OCI-LY7 (cell line): ENCODE data around the gene MGST2. TPM values are rescaled to one million over a fixed set of nuclear protein-coding genes. Genes with fewer than 3 reads are reported as not detected.

Experiments used
- BruUV-seq: library from RNA; stranded (reverse); fragments of 400-500 nt; replicated peaks from 2 replicates; lab custom pipeline; 2021; lab: Mats Ljungman, UMichigan
- CTCF ChIA-PET: fragments of 300-600 bp; sonication (Branson Sonifier 250); formaldehyde crosslinking; loops from one replicate; lab custom pipeline; 2022; ENCODE audit warnings: antibody characterized with exemption; ENCODE audit not compliant: unreplicated experiment; lab: Charles Lee
- POLR2A ChIA-PET: fragments of 300-600 bp; sonication (Branson Sonifier 250); formaldehyde crosslinking; loops from one replicate; lab custom pipeline; 2022; ENCODE audit warnings: antibody characterized with exemption; lab: Charles Lee
- DNase-seq: peaks from one replicate; pipeline ENCODE4 v3.0.0-alpha.2; 2015; ENCODE audit warnings: low spot score
- H2AFZ ChIP-seq: fragments of 200-600 bp; sonication (generic), shearing (Covaris generic); 2 replicates; pipeline ENCODE4 v1.6.1; 2014; ENCODE audit warnings: mild to moderate bottlenecking, antibody characterized with exemption, low read length, moderate library complexity
- H3K27ac ChIP-seq: fragments of 200-600 bp; sonication (generic); 2 replicates; pipeline ENCODE4 v1.5.1; 2014; ENCODE audit warnings: mixed run types, low read depth, mild to moderate bottlenecking, moderate library complexity, low read length, inconsistent platforms; ENCODE audit not compliant: poor library complexity, severe bottlenecking
- H3K36me3 ChIP-seq: fragments of 200-600 bp; sonication (generic); 2 replicates; pipeline ENCODE4 v1.6.1; 2014; ENCODE audit warnings: mild to moderate bottlenecking, antibody characterized with exemption, low read length, moderate library complexity, mixed read lengths; ENCODE audit not compliant: insufficient read depth
- H3K4me1 ChIP-seq: fragments of 200-600 bp; sonication (generic); 2 replicates; pipeline ENCODE4 v1.5.1; 2014; ENCODE audit warnings: mild to moderate bottlenecking, low read length; ENCODE audit not compliant: insufficient read depth, poor library complexity, severe bottlenecking
- H3K4me2 ChIP-seq: fragments of 200-600 bp; sonication (generic); 2 replicates; pipeline ENCODE4 v1.6.1; 2014; ENCODE audit warnings: mild to moderate bottlenecking, low read length
- H3K4me3 ChIP-seq: fragments of 200-600 bp; sonication (generic); 2 replicates; pipeline ENCODE4 v1.5.1; 2014; ENCODE audit warnings: mild to moderate bottlenecking, low read depth, low read length; ENCODE audit not compliant: poor library complexity, severe bottlenecking
- H3K79me2 ChIP-seq: fragments of 200-600 bp; sonication (generic); 2 replicates; pipeline ENCODE4 v1.6.1; 2016; ENCODE audit warnings: low read depth, mild to moderate bottlenecking, low read length, moderate library complexity, mixed read lengths; ENCODE audit not compliant: insufficient read depth
- H3K9me2 ChIP-seq: fragments of 200-600 bp; sonication (generic); 2 replicates; pipeline ENCODE4 v1.6.1; 2016; ENCODE audit warnings: mild to moderate bottlenecking, low read length, mixed read lengths; ENCODE audit not compliant: insufficient read depth
- H3K9me3 ChIP-seq: fragments of 200-600 bp; sonication (generic); 2 replicates; pipeline ENCODE4 v1.6.1; 2014; ENCODE audit warnings: mild to moderate bottlenecking, mixed run types, low read length, mixed read lengths
- H4K20me1 ChIP-seq: fragments of 200-600 bp; sonication (generic); 2 replicates; pipeline ENCODE4 v1.6.1; 2014; ENCODE audit warnings: mild to moderate bottlenecking, antibody characterized with exemption, low read length, moderate library complexity, mixed read lengths; ENCODE audit not compliant: insufficient read depth
- CTCF ChIP-seq: fragments of 200-600 bp; sonication (generic); conservative IDR thresholded peaks from 2 replicates; pipeline ENCODE4 v1.5.1; 2014; ENCODE audit warnings: mild to moderate bottlenecking, antibody characterized with exemption, low read length, moderate library complexity, mixed read lengths
- EZH2phosphoT487 ChIP-seq: fragments of 200-600 bp; sonication (generic); IDR thresholded peaks from 2 replicates; pipeline ENCODE4 v1.6.1; 2018; ENCODE audit warnings: low read depth, borderline replicate concordance, mild to moderate bottlenecking, mixed run types, antibody characterized with exemption, low read length, moderate library complexity, mixed read lengths
- intact Hi-C: fragments of 100-400 bp; cut with micrococcal nuclease; formaldehyde crosslinking; loops from one replicate; pipeline ENCODE4 v1.10.0; 2022; ENCODE audit not compliant: unreplicated experiment
- total RNA-seq, 2 experiments: library from RNA; depleted of rRNA in 1 of 2; stranded (reverse); fragments of >200 nt in 1 of 2; shearing (Covaris generic) in 1 of 2; gene quantifications; 2 replicates each; pipeline ENCODE4 v1.2.3, GENCODE V29; 2014 to 2022

MGST2 gene
- total RNA-seq, 2 experiments from 2014 or later, result 4.7 to 11.7 TPM

DNA sequence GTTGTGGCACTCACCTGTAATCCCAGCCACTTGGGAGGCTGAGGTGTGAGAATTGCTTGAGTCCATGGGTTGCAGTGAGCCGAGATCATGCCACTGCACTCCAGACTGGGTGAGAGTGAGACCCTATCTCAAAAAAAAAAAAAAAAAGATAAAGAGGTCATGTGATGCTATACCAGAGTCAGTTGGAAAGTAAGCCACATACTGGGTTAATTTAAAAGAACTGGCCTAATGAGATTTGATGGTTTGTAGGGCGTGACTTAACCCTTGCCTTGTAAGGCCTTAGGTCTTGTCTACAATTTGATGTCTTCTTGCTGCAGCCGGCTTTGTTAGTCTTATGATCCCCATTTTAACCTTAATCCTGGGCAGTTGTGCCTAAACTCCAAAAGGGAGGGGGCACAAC, 5.2 kb downstream of the MGST2 start:
- peaks cover 7% of the 10 kb centered on the region; the same call in 1 of the 2 replicates for H3K79me2 ChIP-seq
- no peaks in the 10 kb centered on the region for H3K9me3 ChIP-seq
- TF ChIP-seq EZH2phosphoT487, result no peak
- no peak for TF ChIP-seq CTCF
- H3K4me3 ChIP-seq, result no peak overlapping the region
- H3K27ac ChIP-seq, result no peak overlapping the region
- intact Hi-C loops, result no loop called here
- DNase-seq, result no peak
- H3K4me1 ChIP-seq, result peaks cover 19% of the 10 kb centered on the region
- H2AFZ ChIP-seq, result no peak overlapping the region
- CTCF ChIA-PET, result no interaction called here
- BruUV-seq, result no TSS peak
- H3K4me2 ChIP-seq, result no peak overlapping the region
- H3K36me3 ChIP-seq, result no peaks in the 10 kb centered on the region
- H3K9me2 ChIP-seq, result no peaks in the 10 kb centered on the region
- POLR2A ChIA-PET, result interaction anchor here (0.6 kb wide), 1 partner anchor 423 kb away, joined by 3 read pairs; no protein-coding TSS in a partner anchor
- H4K20me1 ChIP-seq, result no peaks in the 10 kb centered on the region

DNA sequence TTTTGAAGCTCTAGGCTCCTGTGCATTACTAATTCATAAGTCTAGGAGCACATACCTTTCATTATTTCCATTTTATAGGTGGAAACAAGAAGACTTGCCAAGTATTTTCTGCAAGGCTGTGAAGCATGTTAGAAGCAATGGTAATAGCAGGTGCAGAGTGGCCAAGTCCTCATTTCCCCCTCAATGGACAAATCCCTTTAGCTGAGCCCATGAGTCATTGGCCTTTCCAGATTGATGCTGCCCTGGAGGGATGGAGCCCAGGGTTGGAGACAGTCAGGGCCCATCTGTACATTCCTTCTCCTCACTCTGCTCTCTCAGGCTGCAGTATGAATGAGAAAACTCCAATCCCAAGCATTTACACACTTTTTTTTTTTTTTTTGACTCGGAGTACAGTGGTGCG, 6.6 kb downstream of the MGST2 start:
- TF ChIP-seq CTCF (no peak), EZH2phosphoT487 (no peak)
- DNase-seq, result no peak
- intact Hi-C loops, result no loop called here
- H3K27ac ChIP-seq, result no peak overlapping the region
- H3K9me2 ChIP-seq, result no peaks in the 10 kb centered on the region
- H3K4me2 ChIP-seq, result no peak overlapping the region
- H3K4me3 ChIP-seq, result no peak overlapping the region
- CTCF ChIA-PET, result no interaction called here
- POLR2A ChIA-PET, result interaction anchor here (0.7 kb wide), 1 partner anchor 22 kb away, joined by 4 read pairs; no protein-coding TSS in a partner anchor
- no peak overlapping the region for H2AFZ ChIP-seq
- no peaks in the 10 kb centered on the region for H3K9me3 ChIP-seq
- BruUV-seq, result no TSS peak
- no peaks in the 10 kb centered on the region for H3K79me2 ChIP-seq
- no peaks in the 10 kb centered on the region for H4K20me1 ChIP-seq
- H3K4me1 ChIP-seq, result peaks cover 8% of the 10 kb centered on the region
- no peaks in the 10 kb centered on the region for H3K36me3 ChIP-seq

DNA sequence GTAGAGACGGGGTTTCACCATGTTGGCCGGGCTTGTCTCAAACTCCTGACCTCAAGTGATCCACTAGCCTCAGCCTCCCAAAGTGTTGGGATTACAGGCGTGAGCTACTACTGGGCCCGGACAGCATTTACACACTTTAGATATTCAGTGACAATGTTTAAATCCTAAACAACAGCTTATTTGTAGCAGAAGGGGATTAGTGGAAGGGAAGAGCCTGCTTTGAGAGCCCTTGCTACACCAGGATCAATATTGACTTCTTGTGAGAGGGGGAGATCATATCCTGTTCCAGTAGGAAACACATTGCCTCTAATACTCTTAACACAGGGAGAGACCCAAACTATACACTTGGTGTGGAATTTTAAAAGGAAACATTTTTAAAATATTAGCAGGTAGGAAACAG, 7.1 kb downstream of the MGST2 start:
- ChIA-PET CTCF (no interaction called here), POLR2A (interaction anchor here (0.7 kb wide), 1 partner anchor 22 kb away, joined by 4 read pairs; no protein-coding TSS in a partner anchor)
- no peaks in the 10 kb centered on the region for H3K9me2 ChIP-seq
- intact Hi-C loops, result no loop called here
- H3K4me3 ChIP-seq, result no peak overlapping the region
- H3K4me1 ChIP-seq, result peaks cover 8% of the 10 kb centered on the region
- H3K79me2 ChIP-seq, result no peaks in the 10 kb centered on the region
- H4K20me1 ChIP-seq, result no peaks in the 10 kb centered on the region
- no TSS peak for BruUV-seq
- H3K4me2 ChIP-seq, result no peak overlapping the region
- H2AFZ ChIP-seq, result no peak overlapping the region
- no peaks in the 10 kb centered on the region for H3K9me3 ChIP-seq
- no peak overlapping the region for H3K27ac ChIP-seq
- TF ChIP-seq CTCF, result no peak
- no peak for DNase-seq
- no peaks in the 10 kb centered on the region for H3K36me3 ChIP-seq
